HCEC 1CT (cell line): ENCODE measurements around the gene GALP.
"Not testable (repeated sequence)": the region's sequence is repeated elsewhere in the genome, so short reads cannot be mapped to it uniquely, and the experiment has no call there.

Experiments
- DNase-seq: peaks from one replicate; pipeline ENCODE4 v3.0.0-alpha.2; 2017

Gene GALP

DNA sequence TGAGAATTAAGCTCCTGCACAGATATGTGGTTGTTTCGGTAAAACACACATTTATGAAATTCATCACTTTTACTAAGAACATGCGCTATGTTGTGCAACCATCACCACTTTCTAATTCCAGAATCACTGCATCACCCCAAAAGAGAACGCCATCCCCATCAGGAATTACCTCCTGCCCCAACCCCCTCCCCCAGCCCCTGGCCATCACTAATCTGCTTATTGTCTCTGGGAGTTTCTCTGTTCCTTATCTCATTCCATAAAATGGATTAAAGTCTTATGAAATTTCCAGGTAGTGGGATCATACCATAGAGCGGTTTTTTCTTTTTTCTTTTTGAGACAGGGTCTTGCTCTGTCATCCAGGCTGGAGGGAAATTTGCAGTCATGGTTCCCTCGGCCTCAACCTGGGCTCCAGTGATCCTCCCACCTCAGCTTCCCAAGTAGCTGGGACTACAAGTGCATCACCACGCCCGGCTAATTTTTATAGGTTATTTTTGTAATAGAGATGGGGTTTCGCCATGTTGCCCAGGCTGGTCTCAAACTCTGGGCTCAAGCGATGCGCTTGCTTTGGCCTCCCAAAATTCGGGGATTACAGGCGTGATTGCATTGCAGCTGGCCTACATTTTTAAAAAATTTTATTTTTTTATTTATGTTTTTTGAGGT is 18.3 kb downstream of the GALP start:
- no peak for DNase-seq

DNA sequence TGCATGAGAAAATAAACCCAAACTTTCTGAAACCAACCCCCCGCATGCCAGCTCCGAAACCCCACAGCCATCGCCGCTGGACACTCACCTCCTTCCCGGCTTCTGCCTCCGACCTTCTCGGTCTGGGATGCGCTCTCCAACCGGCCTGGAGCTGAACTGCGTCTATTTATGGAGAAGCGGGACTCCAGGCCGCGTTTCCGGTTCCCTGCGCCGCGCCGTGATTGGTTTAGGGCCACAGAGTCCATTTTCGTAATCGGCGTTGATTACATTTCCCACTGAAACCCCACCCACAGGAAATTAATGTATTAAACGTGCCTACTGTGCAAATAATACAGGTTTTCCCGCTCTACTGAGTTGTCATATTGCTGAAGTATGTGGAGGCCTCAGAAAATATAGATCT is 21.8 kb downstream of the GALP start, which contains the start of gene ZSCAN5B:
Gene ZSCAN5B, minus strand, starts transcription at position 138 of the 400 bp plus-strand sequence. CDS start 4,731 bp downstream, outside the sequence.
- not testable (repeated sequence) for DNase-seq

DNA sequence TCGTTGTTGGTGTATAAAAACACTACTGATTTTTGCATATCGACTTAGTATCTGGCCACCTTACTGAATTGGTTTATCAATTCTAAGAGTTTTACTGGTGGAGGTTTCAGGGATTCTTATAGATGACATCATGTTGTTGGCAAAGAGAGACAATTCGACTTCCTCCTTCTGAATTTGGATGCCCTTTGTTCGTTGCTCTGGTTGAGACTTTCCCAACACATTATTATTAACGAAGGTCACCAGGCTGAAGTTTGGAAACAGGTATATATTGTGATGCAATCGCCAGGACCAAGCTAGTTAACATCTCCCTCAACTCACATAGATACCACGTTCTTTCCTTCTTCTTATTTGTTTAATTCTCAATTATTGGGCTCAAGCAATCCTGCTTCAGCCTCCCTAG is 23.9 kb downstream of the GALP start:
- DNase-seq = no peak

DNA sequence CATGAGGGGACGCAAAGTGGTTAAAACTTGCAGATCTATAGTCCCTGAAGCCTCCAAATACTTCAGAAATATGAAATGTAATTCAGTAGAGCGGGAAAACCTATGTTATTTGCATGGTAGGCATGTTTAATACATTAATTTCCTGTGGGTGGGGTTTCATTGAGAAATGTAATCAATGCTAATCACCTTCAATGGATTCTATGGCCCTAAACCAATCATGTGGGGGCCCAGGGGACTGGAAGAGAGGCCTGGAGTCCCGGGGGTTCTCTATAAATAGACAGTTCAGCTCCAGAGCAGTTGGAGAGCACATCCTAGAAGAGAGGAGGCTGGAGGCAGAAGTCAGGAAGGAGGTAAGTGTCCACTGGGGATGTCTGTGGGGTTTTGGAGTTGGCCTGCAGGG is 26.2 kb downstream of the GALP start, which contains the start of gene ZSCAN5C:
Gene ZSCAN5C, plus strand, starts transcription at position 301 of the 400 bp plus-strand sequence. CDS start 3,641 bp downstream, outside the sequence.
- no peak for DNase-seq

DNA sequence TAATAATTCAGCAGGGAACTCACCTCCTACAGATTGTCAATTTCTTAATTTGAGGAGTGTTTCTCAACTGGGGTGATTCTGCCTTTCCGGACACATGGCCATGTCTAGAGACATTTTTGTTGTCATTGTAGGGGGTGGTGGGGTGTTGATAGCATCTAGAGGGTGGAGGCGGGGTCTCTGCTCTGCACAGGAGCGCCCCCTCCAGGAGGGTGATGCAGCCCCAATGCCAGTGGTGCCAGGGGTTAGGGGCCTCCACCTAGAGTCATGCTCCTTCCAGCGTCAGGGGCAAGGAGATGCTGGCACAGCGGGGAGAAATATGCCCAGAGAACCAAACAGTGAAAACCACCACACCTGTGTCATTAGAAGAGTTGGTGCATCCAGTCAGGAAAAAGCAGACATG is 31.8 kb downstream of the GALP start:
- not testable (repeated sequence) for DNase-seq

DNA sequence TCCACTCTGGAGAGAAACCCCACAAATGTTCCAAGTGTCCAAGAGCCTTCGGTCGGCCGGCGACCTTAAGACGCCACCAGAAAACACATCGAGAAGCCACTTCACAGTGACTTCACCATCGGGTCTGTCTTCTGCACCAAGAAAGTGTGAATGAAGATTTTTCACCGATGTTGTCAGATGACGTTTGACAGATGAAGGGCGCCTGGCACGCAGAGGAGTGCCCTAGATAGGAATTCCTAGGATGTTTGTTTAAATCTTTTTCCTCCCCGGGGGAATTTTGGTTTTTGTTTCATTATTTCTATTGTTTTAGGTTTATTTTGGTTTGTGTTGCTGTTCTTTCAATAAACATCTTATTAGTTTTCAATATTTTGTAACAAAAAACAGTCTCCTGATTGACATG is 33.3 kb downstream of the GALP start:
- no peak for DNase-seq

DNA sequence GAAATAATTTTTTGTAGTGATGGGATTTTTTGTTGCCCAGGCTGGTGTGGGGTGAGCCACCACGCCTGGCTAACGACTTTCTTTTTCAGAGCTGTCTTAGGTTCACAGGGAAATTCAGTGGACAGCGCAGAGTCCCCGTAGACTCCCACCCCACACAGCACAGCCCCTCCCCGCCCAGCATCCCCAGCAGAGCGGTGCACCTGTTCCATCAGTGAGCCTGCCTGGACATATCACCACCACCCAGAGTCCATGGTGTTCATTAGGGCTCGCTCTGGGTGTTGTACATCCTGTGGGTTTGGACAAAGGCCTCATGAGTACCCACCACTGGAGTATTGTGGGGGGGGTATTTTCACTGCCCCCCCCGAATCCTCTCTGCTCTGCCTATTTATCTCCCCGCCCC is 34.2 kb downstream of the GALP start:
- not testable (repeated sequence) for DNase-seq

DNA sequence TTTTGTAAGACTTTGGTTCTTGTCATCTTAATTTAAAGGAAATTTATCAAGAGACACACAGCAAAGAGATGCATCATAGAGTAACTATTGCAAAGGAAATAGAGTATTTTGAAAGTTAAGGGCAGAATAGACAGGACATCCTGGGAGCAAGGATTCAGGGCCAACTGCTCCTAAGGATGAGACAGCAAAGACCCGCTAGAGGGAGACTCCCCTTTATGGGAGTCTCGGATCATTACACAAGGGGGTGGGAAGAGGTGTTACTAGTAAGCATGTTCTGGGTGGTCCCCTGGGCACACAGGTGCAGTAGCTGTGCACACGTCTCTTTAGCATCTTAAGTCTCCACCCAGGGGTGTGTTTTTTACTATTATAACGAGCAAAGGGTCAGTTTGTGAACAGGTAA is 35.9 kb downstream of the GALP start:
- no peak for DNase-seq

DNA sequence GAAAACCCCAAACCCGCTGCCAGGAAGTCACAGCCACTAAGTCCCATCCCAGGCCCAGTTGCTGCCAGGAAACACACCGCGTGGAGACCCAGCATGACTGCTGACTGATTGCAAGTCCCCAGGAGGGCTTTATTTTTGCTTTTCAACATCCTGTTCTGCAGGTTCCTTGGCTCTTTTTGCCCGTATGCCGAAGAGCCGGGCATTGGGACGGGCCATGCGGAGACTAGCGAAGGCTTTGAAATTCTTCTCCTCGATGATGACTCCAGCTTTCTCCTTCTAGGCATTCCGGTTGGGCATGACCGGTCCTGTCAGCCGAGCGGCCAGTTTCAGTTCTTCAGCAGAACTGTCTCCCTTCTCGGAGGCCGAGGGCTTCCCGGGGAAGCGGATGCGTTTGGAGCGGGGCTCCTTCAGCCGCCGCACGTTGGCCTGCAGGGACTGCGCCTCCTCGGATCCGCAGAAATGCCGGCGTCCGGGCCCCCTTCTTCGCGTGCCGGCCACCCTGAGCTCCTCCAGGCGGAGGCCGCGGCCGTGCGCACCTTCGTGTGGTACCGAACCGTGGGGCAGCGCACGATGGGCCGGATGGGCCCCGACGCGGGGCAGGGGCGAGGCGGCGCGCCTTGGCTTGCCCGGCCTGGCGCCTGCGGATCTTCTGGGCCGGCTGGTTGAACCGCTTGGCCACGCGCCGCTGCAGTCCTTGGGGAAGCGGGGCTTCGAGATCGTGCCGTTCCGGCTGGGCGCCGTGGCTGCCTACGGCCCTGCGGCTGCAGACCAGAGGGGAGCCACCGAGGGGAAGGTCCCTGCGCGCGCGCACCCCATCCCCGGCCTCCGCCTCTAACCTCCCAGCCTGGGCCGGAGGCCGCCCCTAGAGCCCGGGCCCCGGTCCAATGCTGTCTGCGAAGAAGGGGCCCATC is 41.5 kb downstream of the GALP start:
- no peak for DNase-seq

DNA sequence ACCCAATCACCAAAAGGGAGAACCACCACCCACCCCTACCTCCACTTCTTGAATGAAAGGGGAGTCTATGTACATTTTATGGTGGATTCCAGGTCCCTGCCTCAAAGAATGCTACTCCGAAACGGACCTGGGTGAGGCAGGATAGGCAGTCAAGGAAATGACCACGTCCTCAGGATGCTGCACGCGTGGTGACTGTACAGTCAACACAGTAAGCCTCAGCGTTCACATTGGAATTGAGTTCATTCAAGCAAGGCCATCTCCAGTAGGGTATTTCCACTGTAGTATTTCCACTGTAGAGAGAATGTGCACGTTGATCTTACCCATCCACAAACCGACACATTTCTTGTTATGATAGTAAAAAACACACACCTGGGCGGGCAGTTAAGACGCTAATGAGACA is 43.2 kb downstream of the GALP start:
- no peak for DNase-seq

DNA sequence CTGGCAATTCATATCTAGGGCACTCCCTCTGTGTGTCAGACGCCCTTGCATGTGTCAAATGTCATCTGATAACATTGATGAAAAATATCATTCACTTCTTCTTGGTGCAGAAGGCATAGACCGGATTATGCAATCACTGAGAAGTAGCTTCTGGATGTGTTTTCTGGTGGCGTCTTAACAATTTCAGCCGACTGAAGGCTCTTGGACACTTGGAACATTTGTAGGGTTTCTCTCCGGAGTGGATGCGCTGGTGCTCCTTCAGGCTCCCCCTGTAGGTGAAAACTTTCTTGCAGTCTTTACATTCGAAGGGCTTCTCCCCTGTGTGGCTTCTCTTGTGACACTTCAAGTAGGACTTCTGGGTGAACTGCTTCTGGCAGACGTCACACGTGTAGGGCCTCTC is 45.6 kb downstream of the GALP start:
- DNase-seq = not testable (repeated sequence)

DNA sequence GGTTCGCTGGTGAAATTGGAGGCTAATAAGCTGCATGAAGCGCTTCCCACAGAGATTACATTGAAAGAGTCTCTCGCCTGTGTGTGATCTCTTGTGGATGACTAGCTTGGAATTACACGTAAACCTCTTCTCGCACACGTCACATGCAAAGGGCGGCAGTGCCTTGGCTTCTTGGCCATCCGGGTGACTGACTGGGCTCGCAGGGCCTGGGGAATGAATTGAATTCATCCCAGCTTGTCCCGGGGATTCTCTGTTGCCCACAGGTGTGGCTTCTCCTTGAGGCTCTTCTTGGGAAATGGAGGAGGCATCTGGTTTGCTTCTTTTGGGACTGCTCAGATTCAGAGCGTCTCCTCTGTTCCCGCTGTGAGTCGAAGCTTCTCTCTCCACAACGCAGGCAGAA is 46.0 kb downstream of the GALP start:
- no peak for DNase-seq

DNA sequence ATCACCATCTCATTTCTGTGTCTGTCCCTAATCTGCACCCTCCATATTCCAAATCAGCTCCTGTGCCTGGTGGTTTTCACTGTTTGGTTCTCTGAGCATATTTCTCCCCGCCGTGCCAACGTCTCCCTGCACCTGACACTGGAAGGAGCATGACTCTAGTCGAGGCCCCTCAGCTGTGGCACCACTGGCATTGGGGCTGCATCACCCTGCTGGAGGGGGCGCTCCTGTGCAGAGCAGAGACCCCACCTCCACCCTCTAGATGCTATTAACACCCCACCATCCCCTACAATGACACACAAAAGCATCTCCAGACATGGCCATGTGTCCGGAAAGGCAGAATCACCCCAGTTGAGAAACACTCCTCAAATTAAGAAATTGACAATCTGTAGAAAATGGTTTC is 47.1 kb downstream of the GALP start:
- DNase-seq = no peak

DNA sequence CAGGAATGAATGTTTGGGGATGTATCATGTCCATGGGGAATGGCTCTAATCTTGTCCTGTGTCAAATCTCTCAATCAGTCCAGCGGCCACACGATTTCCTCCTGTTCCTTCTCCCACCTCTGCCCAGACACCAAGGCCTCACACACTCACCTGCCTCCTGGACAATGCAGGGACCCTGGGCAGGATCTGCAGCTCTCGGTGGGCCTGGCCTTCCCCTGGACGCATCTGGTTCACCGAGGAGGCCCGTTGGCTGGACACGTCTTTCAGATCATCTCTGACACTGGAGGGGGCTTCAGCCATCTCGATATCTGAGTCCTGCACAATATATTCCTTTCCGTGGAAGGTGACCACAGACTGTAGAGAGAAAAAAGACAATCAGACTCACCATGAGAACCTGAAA is 47.7 kb downstream of the GALP start:
- DNase-seq = no peak
